Measurements from ENCODE around the gene TMCC2.

Gene TMCC2

DNA sequence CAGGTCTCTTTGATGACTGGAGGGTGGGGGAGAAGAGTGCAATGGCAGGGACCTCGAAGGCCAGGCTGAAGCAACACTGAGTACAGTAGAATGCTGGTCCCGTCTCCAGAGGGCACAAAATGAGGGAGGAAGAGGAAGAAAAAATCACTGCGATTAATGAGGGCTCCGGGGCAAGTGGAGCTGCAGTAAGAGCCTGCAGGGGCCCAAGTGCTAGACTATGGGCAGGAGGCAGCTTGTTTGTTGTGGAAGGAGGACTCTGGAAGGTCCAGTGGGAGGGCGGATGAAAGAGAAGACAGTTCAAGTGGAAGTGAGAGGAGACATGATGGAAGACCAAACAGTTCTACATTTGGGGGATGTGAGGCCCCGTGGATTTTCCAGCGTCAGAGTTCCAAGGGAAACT, 17.4 kb downstream of the TMCC2 start:
- no peaks in the 10 kb centered on the region for H3K9me3 ChIP-seq (ENCODE audit: control insufficient read depth, low read depth, low read length)
- H3K27ac ChIP-seq (ENCODE audit: low read length): no peak overlapping the region
- H3K36me3 ChIP-seq (ENCODE audit: control insufficient read depth, low read depth, low read length): no peaks in the 10 kb centered on the region
- H3K27me3 ChIP-seq (ENCODE audit: control insufficient read depth, insufficient read depth, low read length): no peaks in the 10 kb centered on the region
- H3K9ac ChIP-seq (ENCODE audit: low read length): no peak overlapping the region
- H3K4me3 ChIP-seq (ENCODE audit: low read length): no peak overlapping the region
- H3K4me1 ChIP-seq (ENCODE audit: control insufficient read depth, low read depth, low read length): no peaks in the 10 kb centered on the region

DNA sequence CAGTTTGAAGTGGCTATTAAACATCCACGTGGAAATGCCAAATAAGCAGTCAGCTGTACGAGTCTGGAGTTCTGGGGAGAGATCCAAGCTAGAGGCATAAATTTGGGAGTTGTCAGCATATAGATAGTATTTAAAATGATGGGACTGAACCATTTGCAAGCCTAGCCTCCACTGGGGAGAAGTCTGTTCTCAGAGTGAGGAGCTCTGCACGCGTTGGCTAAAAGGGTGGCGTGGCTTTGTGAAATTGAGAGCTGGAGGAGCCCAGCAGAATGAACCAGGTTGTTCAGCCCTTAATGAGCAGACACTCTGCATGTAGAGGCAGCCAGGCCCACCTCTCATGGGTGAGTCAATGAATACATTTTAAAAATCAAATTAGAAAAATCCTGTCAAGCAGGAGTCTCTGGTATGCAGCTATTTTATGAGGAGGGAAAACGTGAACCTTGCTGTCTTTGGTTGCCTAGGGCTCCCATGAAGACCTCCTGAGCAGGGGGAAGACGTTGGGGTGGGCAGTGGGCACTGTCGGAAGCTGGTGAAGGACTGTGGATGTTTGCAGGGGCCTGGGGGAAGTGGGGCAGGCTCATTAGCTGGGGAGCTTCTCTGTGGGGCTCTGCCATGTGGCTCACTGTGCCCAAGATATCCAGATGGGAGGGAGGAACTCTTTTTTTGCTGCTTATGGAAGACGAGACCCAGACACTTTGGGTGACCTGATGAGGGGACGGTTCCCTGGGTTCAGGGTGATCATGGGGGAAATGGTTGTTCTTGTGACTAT, 18.8 kb downstream of the TMCC2 start:
- Histone ChIP-seq H3K9ac (ENCODE audit: low read length) (no peak overlapping the region), H3K9me3 (ENCODE audit: control insufficient read depth, low read depth, low read length) (no peaks in the 10 kb centered on the region), H3K4me3 (ENCODE audit: low read length) (no peak overlapping the region), H3K4me1 (ENCODE audit: control insufficient read depth, low read depth, low read length) (no peaks in the 10 kb centered on the region), H3K27ac (ENCODE audit: low read length) (no peak overlapping the region), H3K36me3 (ENCODE audit: control insufficient read depth, low read depth, low read length) (no peaks in the 10 kb centered on the region), H3K27me3 (ENCODE audit: control insufficient read depth, insufficient read depth, low read length) (no peaks in the 10 kb centered on the region)

DNA sequence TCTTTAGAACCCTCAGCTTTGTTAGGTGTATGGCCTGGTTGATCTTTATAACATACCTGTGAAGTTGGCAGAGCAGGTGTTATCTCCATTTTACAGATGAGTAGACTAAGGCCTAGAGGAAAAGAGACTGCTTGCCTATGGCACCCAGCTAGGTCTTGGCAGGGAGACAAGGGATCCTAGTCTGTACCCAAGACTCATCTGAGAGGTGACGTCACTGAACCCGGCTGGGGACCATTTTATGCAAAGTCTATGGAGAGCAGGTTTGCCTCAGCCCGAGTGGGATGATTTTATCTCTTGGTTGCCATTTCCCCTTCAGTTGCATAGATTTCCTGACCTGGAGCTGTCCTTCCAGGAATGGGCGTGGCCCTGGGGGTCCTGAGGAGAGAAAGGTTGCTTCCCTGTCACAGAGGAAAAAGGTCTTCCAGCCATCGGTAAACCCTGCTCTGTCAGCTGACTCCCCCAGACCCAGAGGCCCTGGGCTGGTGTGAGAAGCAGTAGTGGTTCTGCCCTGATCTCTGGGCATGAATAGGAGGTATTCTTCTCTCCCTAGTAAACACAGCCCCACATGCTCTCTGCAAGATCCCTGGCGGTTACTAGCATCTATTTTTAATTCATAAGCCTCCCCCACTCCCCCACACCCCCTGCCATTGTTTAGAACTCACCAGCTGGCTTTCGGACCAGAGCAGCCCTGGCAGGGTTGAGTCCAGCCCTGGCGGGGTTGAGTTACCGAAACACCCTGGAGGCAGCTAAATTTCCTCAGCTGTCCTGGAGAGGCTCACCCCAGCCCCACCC, 19.6 kb downstream of the TMCC2 start:
- H3K4me1 ChIP-seq (ENCODE audit: control insufficient read depth, low read depth, low read length): no peaks in the 10 kb centered on the region
- H3K9me3 ChIP-seq (ENCODE audit: control insufficient read depth, low read depth, low read length): no peaks in the 10 kb centered on the region
- no peak overlapping the region for H3K9ac ChIP-seq (ENCODE audit: low read length)
- H3K27ac ChIP-seq (ENCODE audit: low read length): no peak overlapping the region
- H3K27me3 ChIP-seq (ENCODE audit: control insufficient read depth, insufficient read depth, low read length): no peaks in the 10 kb centered on the region
- H3K36me3 ChIP-seq (ENCODE audit: control insufficient read depth, low read depth, low read length): no peaks in the 10 kb centered on the region
- H3K4me3 ChIP-seq (ENCODE audit: low read length): no peak overlapping the region

DNA sequence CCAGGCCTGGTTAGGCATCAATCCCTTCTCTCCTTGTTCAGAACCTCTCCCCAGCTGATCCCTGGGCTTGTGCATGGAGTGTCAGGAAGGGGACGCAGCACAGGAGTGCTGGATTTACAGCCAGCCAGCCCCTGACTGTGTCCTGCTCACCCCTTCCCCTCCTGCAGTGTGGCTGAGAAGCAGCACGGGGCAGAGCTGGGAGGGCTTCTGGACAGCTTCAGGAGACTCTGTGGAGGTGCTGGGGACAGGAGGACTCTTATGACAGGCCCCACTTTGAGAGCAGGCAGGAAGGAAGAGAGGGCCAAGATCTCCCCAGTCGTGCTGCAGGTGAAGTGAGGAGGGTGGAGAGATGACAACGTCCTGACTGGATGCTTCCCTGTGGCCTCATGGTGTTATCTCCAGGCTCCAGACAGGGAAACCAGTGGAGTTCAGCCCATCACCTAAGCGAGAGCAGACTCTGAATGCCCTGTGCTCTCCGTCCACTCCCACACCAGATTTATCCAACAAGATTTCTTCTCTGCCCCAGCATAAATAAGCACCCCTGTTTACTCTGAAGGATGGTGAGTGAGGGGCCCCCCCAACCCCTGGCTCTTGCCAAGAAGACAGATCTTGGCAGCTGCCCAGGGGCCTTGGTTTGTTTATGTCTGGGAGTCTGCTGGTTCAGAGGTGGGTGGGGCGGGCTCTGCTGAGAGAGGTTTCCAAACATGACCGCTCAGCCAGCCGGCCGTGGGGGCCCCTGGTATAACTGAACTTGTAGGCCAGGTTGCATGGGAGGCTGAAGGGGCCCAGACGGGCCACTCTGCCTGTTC, 21.3 kb downstream of the TMCC2 start:
- Histone ChIP-seq H3K36me3 (ENCODE audit: control insufficient read depth, low read depth, low read length) (no peaks in the 10 kb centered on the region), H3K27ac (ENCODE audit: low read length) (no peak overlapping the region), H3K4me3 (ENCODE audit: low read length) (no peak overlapping the region), H3K4me1 (ENCODE audit: control insufficient read depth, low read depth, low read length) (no peaks in the 10 kb centered on the region), H3K9me3 (ENCODE audit: control insufficient read depth, low read depth, low read length) (no peaks in the 10 kb centered on the region), H3K9ac (ENCODE audit: low read length) (no peak overlapping the region), H3K27me3 (ENCODE audit: control insufficient read depth, insufficient read depth, low read length) (no peaks in the 10 kb centered on the region)

DNA sequence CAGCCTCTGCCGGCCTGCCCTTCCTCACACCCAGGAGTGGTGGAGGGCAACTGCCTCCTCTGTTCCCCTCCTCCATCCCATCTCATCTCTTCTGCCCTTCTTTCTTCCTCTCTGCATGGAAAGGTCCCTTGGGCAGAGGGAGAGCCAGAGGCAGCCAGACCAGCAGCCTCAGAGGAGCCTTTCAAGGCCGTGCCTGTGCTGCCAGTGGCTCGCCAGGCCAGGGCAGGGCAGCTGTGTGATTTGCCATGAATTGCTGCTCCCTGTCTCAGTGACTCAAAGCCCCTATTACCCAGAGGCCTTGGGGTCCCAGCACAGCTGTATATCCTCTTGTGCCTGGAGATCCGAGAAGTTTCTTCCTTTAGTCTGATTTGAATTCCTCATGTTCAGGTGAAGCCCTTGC, 21.9 kb downstream of the TMCC2 start:
- no peaks in the 10 kb centered on the region for H3K36me3 ChIP-seq (ENCODE audit: control insufficient read depth, low read depth, low read length)
- no peak overlapping the region for H3K9ac ChIP-seq (ENCODE audit: low read length)
- H3K4me3 ChIP-seq (ENCODE audit: low read length): no peak overlapping the region

DNA sequence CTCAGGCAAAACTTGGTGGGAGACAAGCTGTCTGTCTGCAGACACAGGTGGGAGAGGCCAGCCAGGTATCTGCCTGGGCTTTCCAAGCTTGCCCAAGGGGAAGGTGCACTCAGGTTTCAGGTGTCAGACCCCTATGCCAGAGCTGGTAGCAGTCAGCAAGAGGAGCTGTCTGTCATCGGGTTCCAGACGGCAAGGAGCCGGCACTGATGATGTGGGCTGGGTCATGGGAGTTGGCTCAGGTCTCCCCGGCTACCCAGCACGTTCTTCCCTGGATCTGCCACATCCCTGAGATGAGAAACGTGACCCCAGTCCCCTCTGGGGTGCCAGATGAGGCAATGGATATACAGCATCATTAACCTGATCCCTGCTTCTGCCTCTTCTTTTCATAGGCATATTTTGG, 23.0 kb downstream of the TMCC2 start:
- Histone ChIP-seq H3K9ac (ENCODE audit: low read length) (no peak overlapping the region), H3K4me1 (ENCODE audit: control insufficient read depth, low read depth, low read length) (no peaks in the 10 kb centered on the region), H3K9me3 (ENCODE audit: control insufficient read depth, low read depth, low read length) (no peaks in the 10 kb centered on the region), H3K36me3 (ENCODE audit: control insufficient read depth, low read depth, low read length) (no peaks in the 10 kb centered on the region), H3K27me3 (ENCODE audit: control insufficient read depth, insufficient read depth, low read length) (no peaks in the 10 kb centered on the region), H3K4me3 (ENCODE audit: low read length) (no peak overlapping the region), H3K27ac (ENCODE audit: low read length) (no peak overlapping the region)

More for the DNA sequence above, 21.9 kb downstream of the TMCC2 start:
- Histone ChIP-seq H3K27ac (ENCODE audit: low read length) (no peak overlapping the region), H3K27me3 (ENCODE audit: control insufficient read depth, insufficient read depth, low read length) (no peaks in the 10 kb centered on the region), H3K4me1 (ENCODE audit: control insufficient read depth, low read depth, low read length) (no peaks in the 10 kb centered on the region), H3K9me3 (ENCODE audit: control insufficient read depth, low read depth, low read length) (no peaks in the 10 kb centered on the region)

DNA sequence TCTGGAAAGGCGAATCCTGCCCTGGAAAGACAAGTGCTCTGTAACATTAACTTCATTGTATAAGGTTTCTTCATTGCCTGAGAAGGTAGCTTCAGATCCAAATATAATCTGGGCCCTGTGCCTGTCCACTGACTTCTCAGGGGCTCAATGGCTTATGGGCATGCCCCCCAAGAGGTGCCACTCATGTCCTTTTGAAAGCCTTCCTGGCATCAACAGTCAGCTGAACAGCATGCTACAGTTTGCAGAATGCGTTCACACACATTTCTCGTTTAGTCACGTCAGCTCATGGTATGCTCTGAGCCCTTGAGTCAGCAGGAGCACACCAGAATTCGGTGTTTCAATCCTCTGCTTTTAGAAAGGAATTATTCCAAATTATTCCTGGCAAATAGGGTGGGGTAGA, 23.8 kb downstream of the TMCC2 start:
- Histone ChIP-seq H3K4me1 (ENCODE audit: control insufficient read depth, low read depth, low read length) (no peaks in the 10 kb centered on the region), H3K4me3 (ENCODE audit: low read length) (no peak overlapping the region), H3K9ac (ENCODE audit: low read length) (no peak overlapping the region), H3K27me3 (ENCODE audit: control insufficient read depth, insufficient read depth, low read length) (no peaks in the 10 kb centered on the region), H3K27ac (ENCODE audit: low read length) (no peak overlapping the region), H3K36me3 (ENCODE audit: control insufficient read depth, low read depth, low read length) (no peaks in the 10 kb centered on the region), H3K9me3 (ENCODE audit: control insufficient read depth, low read depth, low read length) (no peaks in the 10 kb centered on the region)

DNA sequence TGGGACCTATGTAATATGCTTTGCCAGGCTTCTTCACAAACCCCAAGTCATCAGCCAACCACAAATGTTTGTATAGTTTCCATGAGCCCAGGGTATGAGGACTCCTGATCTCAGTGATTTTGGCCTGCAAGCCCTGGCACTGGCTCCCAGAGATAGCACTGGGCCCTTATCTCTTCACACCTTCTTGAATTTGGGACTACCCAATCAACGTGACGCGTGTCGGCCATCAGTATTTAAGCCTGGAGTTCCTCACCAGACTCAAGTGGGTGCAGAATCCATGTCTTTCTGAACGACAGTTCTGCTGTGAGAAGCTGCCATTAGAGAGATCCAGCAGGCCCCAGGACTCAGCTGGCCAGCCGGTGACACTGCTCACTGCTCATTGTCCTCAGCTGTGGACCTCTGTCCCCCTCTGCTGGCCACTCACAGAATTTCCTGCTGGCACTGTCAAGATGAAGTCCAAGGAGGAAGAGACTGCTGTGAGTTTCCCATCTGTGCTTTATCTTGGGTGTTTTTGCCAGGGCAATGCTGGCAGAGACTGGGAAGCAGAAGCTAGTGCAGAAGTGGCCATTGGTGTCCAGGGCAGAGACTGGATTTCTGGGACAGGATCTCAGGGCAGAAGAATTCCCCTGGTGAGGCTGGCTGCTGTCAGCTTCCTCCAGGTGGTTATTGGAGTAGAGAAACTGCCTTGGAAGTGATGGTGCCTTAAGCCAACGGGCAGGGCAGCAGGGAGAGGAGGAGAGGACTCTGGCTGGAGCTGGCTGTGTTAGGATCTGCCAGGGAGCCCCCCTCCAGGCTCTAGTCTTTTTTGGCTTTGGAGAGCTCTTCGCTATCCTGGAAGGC, 28.4 kb downstream of the TMCC2 start:
- Histone ChIP-seq H3K36me3 (ENCODE audit: control insufficient read depth, low read depth, low read length) (no peaks in the 10 kb centered on the region), H3K27me3 (ENCODE audit: control insufficient read depth, insufficient read depth, low read length) (no peaks in the 10 kb centered on the region), H3K4me1 (ENCODE audit: control insufficient read depth, low read depth, low read length) (peaks cover 8% of the 10 kb centered on the region), H3K9me3 (ENCODE audit: control insufficient read depth, low read depth, low read length) (no peaks in the 10 kb centered on the region), H3K9ac (ENCODE audit: low read length) (no peak overlapping the region), H3K4me3 (ENCODE audit: low read length) (no peak overlapping the region), H3K27ac (ENCODE audit: low read length) (no peak overlapping the region)

DNA sequence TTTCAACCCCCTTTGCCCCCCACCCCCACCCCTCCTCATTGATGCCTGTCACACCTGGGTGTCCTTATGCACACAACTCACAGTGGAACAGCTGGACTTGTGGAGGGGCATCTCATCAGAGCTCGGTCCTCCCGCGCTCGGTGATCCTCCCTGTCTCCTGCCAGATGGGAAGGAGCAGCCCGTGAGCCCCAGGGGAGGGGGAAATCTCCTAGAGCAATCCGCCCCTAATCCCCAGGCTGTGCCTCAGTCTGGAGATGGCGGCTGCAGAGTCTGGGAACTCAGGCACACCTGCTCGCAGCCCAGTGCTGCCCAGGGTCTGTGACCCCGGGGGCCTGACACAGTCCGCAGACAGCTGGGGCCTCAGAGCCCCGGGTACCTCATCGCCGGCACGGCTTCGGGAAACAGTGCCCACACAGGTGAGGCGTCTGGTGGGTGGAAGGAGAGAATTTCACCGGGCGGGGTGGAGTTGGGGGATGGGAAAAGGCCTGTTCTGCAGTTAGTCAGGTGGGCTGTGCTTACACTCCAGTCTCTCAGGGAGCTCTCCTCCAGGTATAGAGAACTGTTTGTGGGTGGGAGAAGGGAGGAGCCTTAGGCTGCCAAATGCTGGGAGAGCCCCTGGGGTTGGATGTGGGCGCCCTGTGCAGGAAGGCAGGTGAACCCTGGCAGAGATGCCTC, 29.3 kb downstream of the TMCC2 start:
- no peak overlapping the region for H3K9ac ChIP-seq (ENCODE audit: low read length)
- no peaks in the 10 kb centered on the region for H3K27me3 ChIP-seq (ENCODE audit: control insufficient read depth, insufficient read depth, low read length)

DNA sequence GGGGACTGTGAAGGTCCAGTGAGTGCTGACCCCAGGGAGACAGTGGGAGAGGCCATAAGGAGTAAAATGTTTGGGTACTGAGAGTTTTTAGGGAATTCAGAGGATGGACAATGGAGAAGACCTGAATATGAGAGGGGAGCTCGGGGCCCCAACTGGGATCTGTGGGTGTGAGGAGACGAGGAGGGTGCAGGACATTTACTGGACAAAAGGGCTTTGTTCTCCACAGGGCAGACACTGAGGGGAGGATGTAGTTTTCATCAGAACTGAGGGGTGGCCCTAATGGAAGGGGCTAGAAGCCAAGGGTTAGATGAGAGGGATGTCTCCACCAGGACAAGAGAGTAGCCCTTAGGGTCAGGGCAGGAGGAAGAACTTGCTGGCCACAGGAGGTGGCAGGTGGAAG, 30.0 kb downstream of the TMCC2 start:
- Histone ChIP-seq H3K9ac (ENCODE audit: low read length) (no peak overlapping the region), H3K9me3 (ENCODE audit: control insufficient read depth, low read depth, low read length) (no peaks in the 10 kb centered on the region), H3K4me1 (ENCODE audit: control insufficient read depth, low read depth, low read length) (peaks cover 21% of the 10 kb centered on the region), H3K4me3 (ENCODE audit: low read length) (no peak overlapping the region), H3K27me3 (ENCODE audit: control insufficient read depth, insufficient read depth, low read length) (no peaks in the 10 kb centered on the region), H3K27ac (ENCODE audit: low read length) (no peak overlapping the region), H3K36me3 (ENCODE audit: control insufficient read depth, low read depth, low read length) (no peaks in the 10 kb centered on the region)

More for the DNA sequence above, 29.3 kb downstream of the TMCC2 start:
- H3K4me1 ChIP-seq (ENCODE audit: control insufficient read depth, low read depth, low read length): peaks cover 15% of the 10 kb centered on the region
- no peak overlapping the region for H3K27ac ChIP-seq (ENCODE audit: low read length)
- no peaks in the 10 kb centered on the region for H3K9me3 ChIP-seq (ENCODE audit: control insufficient read depth, low read depth, low read length)
- H3K36me3 ChIP-seq (ENCODE audit: control insufficient read depth, low read depth, low read length): no peaks in the 10 kb centered on the region
- H3K4me3 ChIP-seq (ENCODE audit: low read length): no peak overlapping the region

All from iPS-18a (cell line).